Gastroesophageal sphincter (tissue), 3 donors: ENCODE data around the gene ALPL.

Source experiments
- CTCF ChIP-seq, 4 experiments: fragments of 200-600 bp in 2 of 4; fragments of 450-650 bp in 2 of 4; sonication (generic) in 1 of 4; IDR thresholded peaks; one replicate each; pipeline ENCODE4 v1.5.1; 2017 to 2019; ENCODE audit warnings: antibody characterized with exemption in 4 of 4, mild to moderate bottlenecking in 2 of 4, moderate library complexity in 2 of 4
- EP300 ChIP-seq: sonication (generic); formaldehyde crosslinking; IDR thresholded peaks from one replicate; pipeline ENCODE4 v1.6.1; 2017; ENCODE audit warnings: antibody characterized with exemption, mild to moderate bottlenecking

- TF ChIP-seq CTCF (IDR thresholded peaks at IDR 0.05) (no peak), EP300 (no peak)
Observed at GRCh38 chr1:21537932-21538630, 28.9 kb downstream of the ALPL start.
